Stimulated activated CD8-positive, alpha-beta memory T cell treated with anti-CD3 and anti-CD28 coated beads, Interleukin-7, amount 100 ng/mL, for 24 hours (primary cell): ENCODE results near the gene FRYL.
"Not testable (repeated sequence)": the region's sequence is repeated elsewhere in the genome, so short reads cannot be mapped to it uniquely, and the experiment has no call there.

Experiments used
- DNase-seq: peaks from one replicate; pipeline ENCODE4 v3.0.0-alpha.2; 2020; ENCODE audit warnings: low read depth

The FRYL gene

GRCh38 chr4:48698029-48698971 is 81.8 kb downstream of the FRYL start:
- no peak for DNase-seq

DNA sequence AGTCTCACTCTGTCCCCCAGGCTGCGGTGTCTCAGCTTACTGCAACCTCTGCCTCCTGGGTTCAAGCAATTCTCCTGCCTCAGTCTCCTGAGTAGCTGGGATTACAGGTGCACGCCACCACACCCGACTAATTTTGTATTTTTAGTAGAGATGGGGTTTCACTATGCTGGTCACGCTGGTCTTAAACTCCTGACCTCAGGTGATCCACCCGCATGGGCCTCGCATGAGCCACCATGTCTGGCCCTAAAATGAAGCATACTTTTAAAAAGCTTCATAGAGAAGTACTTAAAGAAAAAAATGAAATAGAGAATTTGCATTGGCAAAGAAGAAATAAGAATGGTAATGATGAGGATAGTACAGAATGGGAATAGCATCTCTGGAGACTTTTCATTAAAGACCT is 82.6 kb downstream of the FRYL start:
- DNase-seq: not testable (repeated sequence)

- no peak for DNase-seq
Measured at GRCh38 chr4:48694824-48695223, 85.3 kb downstream of the FRYL start.

DNA sequence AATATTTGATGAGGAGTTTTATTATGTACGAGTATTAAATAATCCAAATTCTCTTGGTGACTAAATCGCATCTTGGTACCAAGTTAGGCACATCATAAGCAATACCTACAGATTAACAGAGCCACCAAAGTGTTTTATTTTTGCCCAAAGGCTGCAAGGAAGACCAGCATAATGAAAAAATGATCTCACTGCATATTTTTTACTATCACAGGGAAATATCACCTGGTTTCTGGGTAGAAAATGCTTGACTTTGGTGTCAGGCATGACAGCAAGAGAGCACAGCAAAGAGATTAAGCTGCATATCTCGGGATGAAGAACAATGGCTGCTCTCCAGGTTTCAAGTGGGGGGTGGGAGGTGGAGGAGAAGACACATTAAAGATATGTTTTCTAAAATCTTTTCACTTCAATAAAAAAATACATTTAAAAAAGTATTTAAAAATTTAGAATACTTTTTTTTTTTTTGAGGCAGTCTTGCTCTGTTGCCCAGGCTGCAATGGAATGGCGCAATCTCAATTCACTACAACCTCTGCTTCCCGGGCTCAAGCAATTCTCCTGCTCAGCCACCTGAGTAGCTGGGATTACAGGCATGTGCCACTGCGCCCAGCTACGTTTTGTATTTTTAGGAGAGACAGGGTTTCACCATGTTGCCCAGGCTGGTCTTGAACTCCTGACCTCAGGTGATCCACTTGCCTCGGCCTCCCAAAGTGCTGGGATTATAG is 86.1 kb downstream of the FRYL start:
- DNase-seq: no peak

- no peak for DNase-seq
Measured at GRCh38 chr4:48692897-48693296, 87.2 kb downstream of the FRYL start.

DNA sequence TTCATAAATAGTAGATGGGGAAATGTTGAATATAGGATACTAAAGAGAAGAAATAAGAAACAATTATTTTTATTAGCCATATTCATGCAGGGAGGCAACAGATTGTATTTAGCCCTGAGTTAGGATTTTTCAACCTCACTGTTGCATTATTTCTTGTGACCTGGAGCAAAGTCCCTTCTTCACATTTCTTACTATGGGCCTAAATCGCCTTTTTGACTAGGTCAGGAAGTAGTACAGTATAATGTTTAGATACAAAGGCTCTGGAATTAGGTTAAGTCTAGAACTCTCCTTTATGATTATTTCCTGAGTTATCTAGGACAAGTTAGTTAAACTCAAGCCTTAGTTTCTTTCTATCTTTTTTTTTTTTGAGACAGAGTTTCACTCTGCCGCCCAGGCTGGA is 88.0 kb downstream of the FRYL start:
- DNase-seq: no peak

DNA sequence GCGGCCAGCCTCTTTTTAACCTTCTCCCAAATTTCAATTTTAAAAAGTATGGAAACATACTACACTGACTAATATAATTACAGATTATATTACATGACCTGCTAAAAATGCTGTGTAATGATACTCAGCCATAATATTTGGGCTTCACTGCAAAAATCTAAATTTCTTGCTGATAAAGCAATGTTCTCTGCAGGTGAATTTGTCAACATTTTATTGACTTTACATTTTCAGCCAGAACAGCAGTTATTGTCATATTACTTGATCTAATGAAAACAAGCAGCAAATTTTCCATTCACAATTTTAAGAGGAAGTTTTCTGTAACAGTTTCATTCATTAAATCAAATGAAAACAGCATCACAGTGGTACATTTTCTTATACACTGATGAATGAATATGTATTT is 91.1 kb downstream of the FRYL start:
- DNase-seq: no peak

DNA sequence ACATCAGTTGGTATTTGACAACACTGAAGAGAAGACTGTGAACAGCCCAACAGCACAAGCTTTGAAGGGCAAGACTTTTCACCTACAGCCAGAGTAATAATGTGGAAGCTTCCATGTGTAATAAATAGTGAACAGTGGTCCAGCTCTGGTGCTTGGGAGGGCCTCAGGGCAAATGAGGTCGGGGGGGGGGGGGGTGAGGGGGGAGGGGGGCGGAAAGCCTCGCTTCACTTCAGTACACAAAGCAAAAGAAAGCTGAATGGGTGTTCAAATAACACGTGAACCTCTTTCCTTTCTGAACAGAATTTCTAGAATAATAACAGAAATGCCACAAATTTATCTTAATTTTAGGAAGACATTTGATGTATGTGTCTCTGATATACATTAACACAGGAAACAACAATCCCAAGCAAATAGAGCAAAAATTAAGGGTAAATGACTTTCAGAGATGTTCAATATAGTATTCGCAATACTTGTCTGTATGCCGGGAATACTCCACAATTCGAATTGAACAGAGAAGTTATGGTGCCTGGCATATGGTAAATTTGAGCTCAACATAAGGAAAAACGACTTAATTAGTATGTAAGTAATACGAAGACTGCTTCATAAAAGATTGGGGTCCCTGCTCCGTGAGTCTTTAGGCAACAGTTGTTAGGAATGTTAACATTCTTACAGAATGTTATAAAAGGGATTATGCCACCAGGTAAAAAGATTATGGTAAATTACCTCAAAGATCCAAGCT is 92.6 kb downstream of the FRYL start:
- no peak for DNase-seq

GRCh38 chr4:48686369-48686768 is 93.7 kb downstream of the FRYL start:
- DNase-seq: no peak

GRCh38 chr4:48683784-48684666 is 96.1 kb downstream of the FRYL start:
- DNase-seq: no peak

DNA sequence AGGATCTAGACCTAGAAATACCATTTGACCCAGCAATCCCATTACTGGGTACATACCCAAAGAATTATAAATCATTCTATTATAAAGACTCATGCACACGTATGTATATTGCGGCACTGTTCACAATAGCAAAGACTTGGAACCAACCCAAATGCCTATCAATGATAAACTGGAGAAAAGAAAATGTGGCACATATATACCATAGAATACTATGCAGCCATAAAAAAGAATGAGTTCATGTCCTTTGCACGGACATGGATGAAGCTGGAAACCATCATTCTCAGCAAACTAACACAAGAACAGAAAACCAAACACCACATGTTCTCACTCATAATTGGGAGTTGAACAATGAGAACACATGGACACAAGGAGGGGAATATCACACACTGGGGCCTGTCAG is 97.2 kb downstream of the FRYL start:
- not testable (repeated sequence) for DNase-seq

DNA sequence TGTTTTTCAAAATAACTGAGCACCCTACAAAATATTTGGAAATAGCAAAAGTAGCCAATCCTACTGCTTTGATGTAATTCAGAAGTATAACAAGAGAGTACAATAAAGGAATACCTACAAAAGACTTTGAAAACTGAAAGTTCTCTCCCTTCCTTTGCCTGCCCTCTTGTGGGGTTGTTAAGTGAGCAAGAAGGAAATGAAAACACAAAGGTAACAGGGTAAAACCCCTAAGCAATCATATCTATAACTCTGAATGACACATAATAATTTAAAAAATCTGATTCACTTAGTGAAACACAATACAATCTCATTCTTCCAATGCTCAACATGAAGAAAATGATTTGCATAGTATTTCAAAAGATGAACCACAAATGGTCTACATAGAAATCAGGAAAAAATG is 98.2 kb downstream of the FRYL start:
- DNase-seq: no peak

DNA sequence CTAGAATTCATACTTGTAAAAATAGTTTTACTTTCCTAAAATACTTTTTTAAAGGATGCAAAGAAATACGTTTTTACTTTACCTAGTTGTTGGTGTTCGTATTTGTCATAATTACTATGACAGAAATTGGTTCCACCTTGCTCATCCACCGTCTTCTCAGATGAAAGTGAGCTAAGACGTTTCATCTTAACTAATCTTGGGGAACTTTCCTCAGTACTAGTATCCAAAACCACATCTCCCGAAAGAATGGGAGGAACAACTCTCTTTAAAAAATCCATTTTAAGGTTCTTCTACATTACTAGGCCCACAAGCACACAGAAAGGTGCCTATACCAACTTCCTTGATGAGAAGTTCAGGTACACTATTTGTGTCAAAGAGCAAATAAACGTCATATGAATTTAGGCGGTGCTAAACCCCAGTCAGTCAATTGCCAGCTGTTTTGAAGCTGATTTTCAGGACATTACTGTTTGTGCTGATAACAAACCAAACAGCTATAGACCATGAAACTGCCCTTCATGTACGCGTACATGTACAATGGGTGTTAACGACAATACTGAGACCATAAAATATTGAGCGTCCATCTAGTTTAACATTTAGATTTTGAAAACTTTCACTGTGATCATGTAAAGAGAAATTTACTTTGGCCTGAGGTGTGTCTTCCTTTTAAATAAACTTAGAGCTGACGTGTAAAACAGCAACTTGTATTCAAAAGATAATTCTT is 99.1 kb downstream of the FRYL start:
- DNase-seq: no peak

DNA sequence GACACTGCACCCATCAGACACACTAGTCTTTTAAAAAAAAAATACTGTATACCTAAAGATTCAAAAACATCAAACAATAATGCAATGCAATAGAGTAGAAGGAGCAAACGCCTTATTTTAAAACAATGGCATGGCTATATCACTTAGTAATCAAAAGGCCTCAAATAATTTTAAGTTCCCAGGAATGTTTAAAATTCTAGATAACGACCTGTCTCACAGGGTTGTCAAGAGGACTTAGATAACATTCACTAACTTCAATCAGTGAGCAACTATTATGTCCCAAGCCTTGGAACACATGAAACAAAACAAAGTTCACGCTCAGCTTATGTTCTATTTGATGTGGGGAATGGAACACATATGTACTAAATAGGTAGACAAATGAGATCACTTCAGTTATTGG is 106.5 kb downstream of the FRYL start:
- no peak for DNase-seq

GRCh38 chr4:48670587-48670986 is 109.5 kb downstream of the FRYL start:
- DNase-seq: no peak

- no peak for DNase-seq
Measured at GRCh38 chr4:48669086-48669485, 111.0 kb downstream of the FRYL start.

DNA sequence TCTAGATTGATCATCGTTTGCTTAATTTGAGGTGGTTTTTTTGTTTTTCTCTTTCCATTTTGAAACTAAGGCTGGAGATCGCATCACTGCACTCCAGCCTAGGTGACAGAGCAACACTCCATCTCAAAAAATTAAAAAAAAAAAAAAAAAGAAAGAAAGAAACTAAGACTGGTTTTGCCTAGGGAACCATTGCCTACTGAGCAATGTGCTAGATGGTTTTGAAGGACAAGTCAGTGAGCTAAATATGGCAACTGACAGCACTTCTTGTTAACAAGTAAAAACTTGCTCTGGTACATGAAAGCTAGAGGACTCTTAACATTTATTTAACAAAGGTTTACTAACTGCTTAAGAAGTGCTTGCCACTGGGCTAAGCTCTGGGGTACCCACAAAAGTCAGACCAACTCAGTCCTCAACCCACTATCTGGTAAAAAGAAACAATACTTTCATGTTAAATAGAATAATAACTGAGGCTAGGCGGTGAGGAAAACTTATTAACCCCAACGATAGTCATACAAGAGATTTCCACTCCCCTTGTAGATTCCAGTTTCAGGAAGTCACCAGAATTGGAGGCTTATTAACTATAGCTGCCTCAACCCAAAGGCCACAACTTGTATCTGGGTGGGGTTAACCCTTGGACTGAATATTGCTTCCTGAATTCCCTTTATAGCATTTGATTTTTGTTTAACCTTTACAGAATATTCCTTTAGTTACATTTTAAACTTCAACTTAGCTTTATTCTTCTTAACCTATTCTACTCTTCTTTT is 111.6 kb downstream of the FRYL start:
- no peak for DNase-seq

DNA sequence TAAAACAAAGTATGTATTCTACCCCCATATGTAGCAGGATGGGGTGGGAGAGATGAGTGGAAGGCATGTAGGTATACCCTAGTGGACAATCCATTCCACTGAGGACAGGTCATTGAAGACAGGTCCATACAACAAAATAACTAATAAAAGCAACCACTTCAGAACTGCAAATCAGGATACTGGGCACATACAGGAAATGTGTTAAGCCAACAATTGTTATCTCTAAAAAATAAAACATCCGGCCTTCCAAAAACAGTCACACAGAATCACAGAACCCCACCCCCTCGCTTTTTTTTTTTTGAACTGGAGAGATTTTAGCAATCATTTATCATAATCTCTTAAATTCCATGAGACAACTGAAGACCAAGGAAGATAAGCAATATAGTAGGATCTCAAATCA is 112.9 kb downstream of the FRYL start:
- DNase-seq: no peak

- DNase-seq: no peak
Measured at GRCh38 chr4:48665555-48666186, 114.4 kb downstream of the FRYL start.

DNA sequence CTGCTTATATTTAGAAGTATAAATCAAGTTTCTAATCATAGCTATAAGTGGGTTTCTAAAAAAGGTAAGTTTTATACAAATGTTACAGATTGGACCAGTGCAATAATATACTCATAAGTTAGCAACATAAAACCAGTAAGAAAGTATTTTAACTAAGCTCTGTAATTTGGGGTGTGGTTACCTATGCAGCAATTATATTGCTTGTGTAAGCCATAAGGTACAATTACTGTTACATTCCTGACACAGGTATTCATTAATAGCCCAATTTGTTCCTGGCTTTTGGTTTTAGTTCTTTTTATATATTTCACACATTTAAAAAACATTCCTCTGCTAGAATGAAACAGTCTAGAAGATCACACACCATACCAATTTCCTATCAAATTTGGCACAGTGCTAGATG is 115.1 kb downstream of the FRYL start:
- DNase-seq: no peak
